ENCODE measurements around the gene PER2. TPM values are rescaled to one million over a fixed set of nuclear protein-coding genes. Genes with fewer than 3 reads are reported as not detected.

PER2 gene
- total RNA-seq, 1 experiment from 2014 or later = 6.6 TPM

DNA sequence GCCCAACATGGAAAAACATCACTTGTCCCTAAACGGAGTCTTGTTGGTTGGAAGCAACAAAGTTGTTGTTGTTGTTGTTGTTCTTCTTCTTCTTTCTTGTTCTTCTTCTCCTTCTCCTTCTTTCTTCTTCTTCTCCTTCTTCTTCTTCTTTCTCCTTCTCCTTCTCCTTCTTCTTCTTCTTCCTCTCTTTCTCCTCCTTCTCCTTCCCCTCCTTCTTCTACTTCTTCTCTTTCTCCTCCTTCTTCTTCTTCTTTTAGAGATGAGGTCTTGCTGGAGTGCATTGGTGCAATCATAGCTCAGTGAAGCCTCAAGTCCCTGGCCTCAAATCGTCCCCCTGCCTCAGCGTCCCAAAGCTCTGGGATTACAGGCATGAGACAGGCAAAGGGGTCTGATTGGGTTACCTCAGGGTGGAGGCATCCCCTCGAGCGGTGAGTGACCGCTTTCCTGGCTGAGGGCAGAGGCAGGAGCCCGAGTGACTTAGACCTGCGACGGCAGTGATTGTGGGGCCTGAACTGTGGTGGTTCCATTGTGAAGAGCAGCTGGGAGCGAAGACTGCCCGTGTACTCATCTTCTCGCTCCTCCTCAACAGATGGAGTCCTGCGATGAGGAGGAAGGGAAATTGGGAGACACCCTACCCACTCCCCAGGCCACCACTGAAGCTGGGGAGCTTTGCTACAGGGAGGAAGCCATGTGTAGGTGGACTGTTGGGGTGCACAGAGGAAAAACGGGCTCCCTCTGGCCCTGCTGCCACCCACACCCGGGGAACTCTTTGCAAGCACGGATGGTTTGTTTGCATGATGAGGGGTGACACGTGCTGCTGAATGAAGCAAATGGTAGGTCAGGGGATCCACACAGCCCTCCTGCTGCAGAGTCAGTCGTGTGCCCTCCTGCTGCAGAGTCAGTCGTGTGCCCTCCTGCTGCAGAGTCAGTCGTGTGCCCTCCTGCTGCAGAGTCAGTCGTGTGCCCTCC is 7.0 kb upstream of the PER2 start (continued):
- TF ChIP-seq, protein P1, sequence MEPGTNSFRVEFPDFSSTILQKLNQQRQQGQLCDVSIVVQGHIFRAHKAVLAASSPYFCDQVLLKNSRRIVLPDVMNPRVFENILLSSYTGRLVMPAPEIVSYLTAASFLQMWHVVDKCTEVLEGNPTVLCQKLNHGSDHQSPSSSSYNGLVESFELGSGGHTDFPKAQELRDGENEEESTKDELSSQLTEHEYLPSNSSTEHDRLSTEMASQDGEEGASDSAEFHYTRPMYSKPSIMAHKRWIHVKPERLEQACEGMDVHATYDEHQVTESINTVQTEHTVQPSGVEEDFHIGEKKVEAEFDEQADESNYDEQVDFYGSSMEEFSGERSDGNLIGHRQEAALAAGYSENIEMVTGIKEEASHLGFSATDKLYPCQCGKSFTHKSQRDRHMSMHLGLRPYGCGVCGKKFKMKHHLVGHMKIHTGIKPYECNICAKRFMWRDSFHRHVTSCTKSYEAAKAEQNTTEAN (CRISPR knock-in tag; IDR thresholded peaks at IDR 0.05) = no peak

GRCh38 chr2:238294393-238295143 is 6.2 kb upstream of the PER2 start:
- ChIA-PET CTCF (interaction anchor here (1.1 kb wide), 1 partner anchor 10 kb away, joined by 3 read pairs; no protein-coding TSS in a partner anchor), POLR2A (no interaction called here)
- no peak for DNase-seq (ENCODE audit: low spot score)
- Mint-ChIP-seq H3K27me3 (ENCODE audit: low read depth) (peaks cover 9% of the 10 kb centered on the region; the same call in 1 of the 2 replicates), H3K27ac (no peak overlapping the region), H3K9me3 (no peaks in the 10 kb centered on the region), H3K36me3 (no peaks in the 10 kb centered on the region), H3K4me1 (peaks cover 12% of the 10 kb centered on the region), H3K4me3 (no peak overlapping the region)
- no peak for ATAC-seq
- TF ChIP-seq GABPB1 (CRISPR knock-in tag; IDR thresholded peaks at IDR 0.05) = peak; percentile 35; the same call in 1 of the 2 replicates
- no peak for TF ChIP-seq ESRRA (CRISPR knock-in tag; IDR thresholded peaks at IDR 0.05; ENCODE audit: borderline replicate concordance)

GRCh38 chr2:238294046-238294392 is 5.6 kb upstream of the PER2 start:
- CTCF ChIA-PET = interaction anchor here (1.2 kb wide), 1 partner anchor 11 kb away, joined by 3 read pairs; no protein-coding TSS in a partner anchor
- Mint-ChIP-seq H3K9me3 (no peaks in the 10 kb centered on the region), H3K27ac (no peak overlapping the region), H3K36me3 (no peaks in the 10 kb centered on the region), H3K4me1 (peaks cover 17% of the 10 kb centered on the region), H3K27me3 (ENCODE audit: low read depth) (peaks cover 9% of the 10 kb centered on the region; the same call in 1 of the 2 replicates), H3K4me3 (no peak overlapping the region)
- no peak for ATAC-seq
- no peak for TF ChIP-seq IRF1 (CRISPR knock-in tag; IDR thresholded peaks at IDR 0.05)
- TF ChIP-seq TCF7 (CRISPR knock-in tag; IDR thresholded peaks at IDR 0.05; ENCODE audit: low read depth) = no peak
- no peak for TF ChIP-seq AR (CRISPR knock-in tag; IDR thresholded peaks at IDR 0.05)
- TF ChIP-seq ZNF138 (CRISPR knock-in tag; conservative IDR thresholded peaks at IDR 0.05) = no peak
- TF ChIP-seq JAZF1 (CRISPR knock-in tag; IDR thresholded peaks at IDR 0.05) = no peak
- no peak for TF ChIP-seq SP1 (CRISPR knock-in tag; conservative IDR thresholded peaks at IDR 0.05)
- no peak for TF ChIP-seq ZNF425 (CRISPR knock-in tag; conservative IDR thresholded peaks at IDR 0.05)
- POLR2A ChIA-PET = interaction anchor here (0.7 kb wide), 1 partner anchor 171 kb away, joined by 4 read pairs; no protein-coding TSS in a partner anchor
- DNase-seq (ENCODE audit: low spot score) = peak; percentile 1
